OCI-LY7 (cell line): Measurements from ENCODE around the gene MKNK2. TPM values are rescaled to one million over a fixed set of nuclear protein-coding genes. Genes with fewer than 3 reads are reported as not detected.
A peak's percentile ranks its signal among the peaks of the same experiment; 100 is the strongest.

Source experiments
- BruUV-seq: library from RNA; stranded (reverse); fragments of 400-500 nt; replicated peaks from 2 replicates; lab custom pipeline; 2021; lab: Mats Ljungman, UMichigan
- CTCF ChIA-PET: fragments of 300-600 bp; sonication (Branson Sonifier 250); formaldehyde crosslinking; loops from one replicate; lab custom pipeline; 2022; ENCODE audit warnings: antibody characterized with exemption; ENCODE audit not compliant: unreplicated experiment; lab: Charles Lee
- POLR2A ChIA-PET: fragments of 300-600 bp; sonication (Branson Sonifier 250); formaldehyde crosslinking; loops from one replicate; lab custom pipeline; 2022; ENCODE audit warnings: antibody characterized with exemption; lab: Charles Lee
- DNase-seq: peaks from one replicate; pipeline ENCODE4 v3.0.0-alpha.2; 2015; ENCODE audit warnings: low spot score
- H2AFZ ChIP-seq: fragments of 200-600 bp; sonication (generic), shearing (Covaris generic); 2 replicates; pipeline ENCODE4 v1.6.1; 2014; ENCODE audit warnings: mild to moderate bottlenecking, antibody characterized with exemption, low read length, moderate library complexity
- H3K27ac ChIP-seq: fragments of 200-600 bp; sonication (generic); 2 replicates; pipeline ENCODE4 v1.5.1; 2014; ENCODE audit warnings: mixed run types, low read depth, mild to moderate bottlenecking, moderate library complexity, low read length, inconsistent platforms; ENCODE audit not compliant: poor library complexity, severe bottlenecking
- H3K36me3 ChIP-seq: fragments of 200-600 bp; sonication (generic); 2 replicates; pipeline ENCODE4 v1.6.1; 2014; ENCODE audit warnings: mild to moderate bottlenecking, antibody characterized with exemption, low read length, moderate library complexity, mixed read lengths; ENCODE audit not compliant: insufficient read depth
- H3K4me1 ChIP-seq: fragments of 200-600 bp; sonication (generic); 2 replicates; pipeline ENCODE4 v1.5.1; 2014; ENCODE audit warnings: mild to moderate bottlenecking, low read length; ENCODE audit not compliant: insufficient read depth, poor library complexity, severe bottlenecking
- H3K4me2 ChIP-seq: fragments of 200-600 bp; sonication (generic); 2 replicates; pipeline ENCODE4 v1.6.1; 2014; ENCODE audit warnings: mild to moderate bottlenecking, low read length
- H3K4me3 ChIP-seq: fragments of 200-600 bp; sonication (generic); 2 replicates; pipeline ENCODE4 v1.5.1; 2014; ENCODE audit warnings: mild to moderate bottlenecking, low read depth, low read length; ENCODE audit not compliant: poor library complexity, severe bottlenecking
- H3K79me2 ChIP-seq: fragments of 200-600 bp; sonication (generic); 2 replicates; pipeline ENCODE4 v1.6.1; 2016; ENCODE audit warnings: low read depth, mild to moderate bottlenecking, low read length, moderate library complexity, mixed read lengths; ENCODE audit not compliant: insufficient read depth
- H3K9me2 ChIP-seq: fragments of 200-600 bp; sonication (generic); 2 replicates; pipeline ENCODE4 v1.6.1; 2016; ENCODE audit warnings: mild to moderate bottlenecking, low read length, mixed read lengths; ENCODE audit not compliant: insufficient read depth
- H3K9me3 ChIP-seq: fragments of 200-600 bp; sonication (generic); 2 replicates; pipeline ENCODE4 v1.6.1; 2014; ENCODE audit warnings: mild to moderate bottlenecking, mixed run types, low read length, mixed read lengths
- H4K20me1 ChIP-seq: fragments of 200-600 bp; sonication (generic); 2 replicates; pipeline ENCODE4 v1.6.1; 2014; ENCODE audit warnings: mild to moderate bottlenecking, antibody characterized with exemption, low read length, moderate library complexity, mixed read lengths; ENCODE audit not compliant: insufficient read depth
- EZH2phosphoT487 ChIP-seq: fragments of 200-600 bp; sonication (generic); IDR thresholded peaks from 2 replicates; pipeline ENCODE4 v1.6.1; 2018; ENCODE audit warnings: low read depth, borderline replicate concordance, mild to moderate bottlenecking, mixed run types, antibody characterized with exemption, low read length, moderate library complexity, mixed read lengths
- intact Hi-C: fragments of 100-400 bp; cut with micrococcal nuclease; formaldehyde crosslinking; loops from one replicate; pipeline ENCODE4 v1.10.0; 2022; ENCODE audit not compliant: unreplicated experiment
- total RNA-seq, 2 experiments: library from RNA; depleted of rRNA in 1 of 2; stranded (reverse); fragments of >200 nt in 1 of 2; shearing (Covaris generic) in 1 of 2; gene quantifications; 2 replicates each; pipeline ENCODE4 v1.2.3, GENCODE V29; 2014 to 2022
- TF ChIP-seq, protein P1 (sequence below): fragments of 200-600 bp; sonication (generic); conservative IDR thresholded peaks from 2 replicates; pipeline ENCODE4 v1.5.1; 2014; ENCODE audit warnings: mild to moderate bottlenecking, antibody characterized with exemption, low read length, moderate library complexity, mixed read lengths

The MKNK2 gene
- total RNA-seq, 2 experiments from 2014 or later, result 115 to 225 TPM

DNA sequence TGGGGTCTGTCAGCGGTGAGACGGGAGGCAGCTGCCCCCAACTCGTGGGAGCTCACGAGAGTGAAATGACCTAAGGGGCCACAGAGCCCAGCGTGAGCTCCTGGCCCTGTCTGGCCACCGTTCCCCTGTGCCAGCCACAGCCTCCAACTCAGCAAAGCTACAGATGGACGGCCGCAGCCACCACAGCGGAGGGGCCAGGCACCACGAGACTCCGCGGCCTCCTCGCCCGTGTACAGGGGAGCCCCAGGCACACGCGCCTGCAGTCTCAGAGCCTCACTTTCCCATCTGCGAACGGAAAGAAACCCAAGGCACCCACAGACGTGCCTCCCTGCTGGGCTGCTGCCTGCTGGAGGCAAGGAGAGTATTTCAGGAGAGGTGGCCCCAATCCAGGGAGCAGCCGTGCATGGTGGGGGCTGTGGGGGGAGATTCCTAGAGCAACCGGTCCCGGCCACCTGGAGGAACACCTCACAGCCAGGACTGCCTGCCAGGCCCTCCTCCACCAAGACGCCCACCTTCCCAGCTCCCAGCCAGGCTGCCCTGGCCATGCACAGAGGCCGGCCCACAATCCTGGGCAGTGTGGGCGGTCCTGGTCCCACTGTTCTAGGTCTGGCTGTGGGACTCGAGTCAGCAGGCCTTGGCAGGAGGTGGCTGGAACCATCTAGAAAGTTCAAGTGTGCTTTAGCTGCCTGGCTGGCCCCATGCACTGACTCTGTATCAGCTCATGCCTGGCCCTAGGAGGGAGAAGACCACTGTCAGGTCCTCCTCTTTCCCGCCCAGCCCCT lies 1.9 kb downstream of the MKNK2 start:
- H4K20me1 ChIP-seq, result 0 out of 2 replicates have a peak, but pooled peaks cover 6% of the 10 kb centered on the region
- peak overlapping the region; percentile 98 for H3K4me3 ChIP-seq
- TF ChIP-seq, protein P1, sequence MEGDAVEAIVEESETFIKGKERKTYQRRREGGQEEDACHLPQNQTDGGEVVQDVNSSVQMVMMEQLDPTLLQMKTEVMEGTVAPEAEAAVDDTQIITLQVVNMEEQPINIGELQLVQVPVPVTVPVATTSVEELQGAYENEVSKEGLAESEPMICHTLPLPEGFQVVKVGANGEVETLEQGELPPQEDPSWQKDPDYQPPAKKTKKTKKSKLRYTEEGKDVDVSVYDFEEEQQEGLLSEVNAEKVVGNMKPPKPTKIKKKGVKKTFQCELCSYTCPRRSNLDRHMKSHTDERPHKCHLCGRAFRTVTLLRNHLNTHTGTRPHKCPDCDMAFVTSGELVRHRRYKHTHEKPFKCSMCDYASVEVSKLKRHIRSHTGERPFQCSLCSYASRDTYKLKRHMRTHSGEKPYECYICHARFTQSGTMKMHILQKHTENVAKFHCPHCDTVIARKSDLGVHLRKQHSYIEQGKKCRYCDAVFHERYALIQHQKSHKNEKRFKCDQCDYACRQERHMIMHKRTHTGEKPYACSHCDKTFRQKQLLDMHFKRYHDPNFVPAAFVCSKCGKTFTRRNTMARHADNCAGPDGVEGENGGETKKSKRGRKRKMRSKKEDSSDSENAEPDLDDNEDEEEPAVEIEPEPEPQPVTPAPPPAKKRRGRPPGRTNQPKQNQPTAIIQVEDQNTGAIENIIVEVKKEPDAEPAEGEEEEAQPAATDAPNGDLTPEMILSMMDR, result no peak
- no peak for TF ChIP-seq EZH2phosphoT487
- H3K4me2 ChIP-seq, result peak overlapping the region; percentile 93
- ChIA-PET POLR2A (interaction anchor here (0.6 to 0.7 kb wide), 3 partner anchors 11 to 43 kb away, joined by 3 to 4 read pairs (median 3); no protein-coding TSS in a partner anchor), CTCF (no interaction called here)
- DNase-seq, result peak; percentile 32
- no peaks in the 10 kb centered on the region for H3K9me3 ChIP-seq
- peaks cover 30% of the 10 kb centered on the region for H3K79me2 ChIP-seq
- peak overlapping the region; percentile 68 for H3K27ac ChIP-seq
- peaks cover 49% of the 10 kb centered on the region for H3K4me1 ChIP-seq
- BruUV-seq, result no TSS peak
- peaks cover 48% of the 10 kb centered on the region for H3K36me3 ChIP-seq
- intact Hi-C loops, result no loop called here
- no peaks in the 10 kb centered on the region for H3K9me2 ChIP-seq
- H2AFZ ChIP-seq, result no peak overlapping the region

DNA sequence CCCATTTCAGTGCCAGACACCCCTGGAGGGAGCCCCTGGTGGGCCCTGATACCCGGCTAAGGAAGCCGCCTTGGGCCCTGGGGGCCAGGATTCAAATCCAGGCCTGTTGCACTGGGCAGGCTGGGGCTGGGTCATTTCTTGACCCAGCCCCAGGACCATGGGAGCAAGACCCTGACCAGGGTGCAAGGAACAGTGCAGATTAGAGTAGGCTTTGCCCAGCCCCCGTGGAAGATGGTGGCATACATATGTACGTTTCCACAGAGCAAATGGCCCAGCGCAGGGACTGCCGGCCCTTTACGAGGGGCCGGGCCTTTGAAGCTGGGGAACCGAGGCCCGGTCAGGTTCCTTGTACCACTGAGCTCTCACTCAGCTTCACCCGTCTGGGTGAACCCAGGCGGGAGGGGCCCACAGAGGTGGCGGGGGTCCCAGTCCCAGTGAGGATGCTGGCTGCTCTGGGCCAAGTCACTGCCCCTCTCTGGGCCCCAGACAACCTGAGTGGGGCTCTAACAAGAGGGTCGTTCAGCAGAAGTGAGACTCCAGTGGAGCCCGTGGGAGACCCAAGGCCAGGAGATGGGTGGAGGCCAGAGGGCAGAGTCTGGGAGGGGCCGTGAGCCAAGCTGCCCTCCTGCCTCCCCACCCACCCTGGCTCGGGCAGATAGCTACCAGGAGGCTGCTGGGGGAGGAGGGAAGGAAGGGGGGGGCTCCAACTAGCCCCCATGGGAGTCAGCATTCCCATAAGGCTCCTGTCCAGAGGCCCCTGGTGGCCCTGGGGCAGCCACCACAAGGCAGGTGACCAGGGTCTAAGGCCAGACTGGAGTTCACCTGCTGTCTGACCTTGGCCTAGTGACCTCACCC lies 2.7 kb downstream of the MKNK2 start:
- ChIA-PET CTCF (interaction anchor here (0.6 kb wide), 1 partner anchor 421 kb away, joined by 12 read pairs; no protein-coding TSS in a partner anchor), POLR2A (interaction anchor here (0.7 kb wide), 1 partner anchor 13 kb away, joined by 4 read pairs; no protein-coding TSS in a partner anchor)
- Histone ChIP-seq H3K27ac (peak overlapping the region; percentile 16), H3K79me2 (peaks cover 30% of the 10 kb centered on the region), H3K4me1 (peaks cover 54% of the 10 kb centered on the region), H3K9me2 (no peaks in the 10 kb centered on the region), H3K36me3 (peaks cover 49% of the 10 kb centered on the region), H3K4me2 (peak overlapping the region; percentile 93), H2AFZ (no peak overlapping the region), H4K20me1 (0 out of 2 replicates have a peak, but pooled peaks cover 6% of the 10 kb centered on the region), H3K9me3 (no peaks in the 10 kb centered on the region), H3K4me3 (peak overlapping the region; percentile 98)
- no peak for TF ChIP-seq EZH2phosphoT487
- TF ChIP-seq, protein P1, result no peak
- no peak for DNase-seq
- intact Hi-C loops, result no loop called here
- no TSS peak for BruUV-seq
